OCI-LY1 (cell line): ENCODE measurements around the gene BACH2.
"Not testable (repeated sequence)": the region's sequence is repeated elsewhere in the genome, so short reads cannot be mapped to it uniquely, and the experiment has no call there.

Experiments used
- H2AFZ ChIP-seq: fragments of 200-600 bp; sonication (generic), shearing (Covaris generic); 2 replicates; pipeline ENCODE4 v1.6.0; 2014; ENCODE audit warnings: antibody characterized with exemption, mild to moderate bottlenecking, low read length
- H3F3A ChIP-seq: fragments of 200-600 bp; sonication (generic), shearing (Covaris generic); 2 replicates; pipeline ENCODE4 v1.6.0; 2014; ENCODE audit warnings: mild to moderate bottlenecking, antibody characterized with exemption, low read length, moderate library complexity; ENCODE audit not compliant: insufficient read depth
- H3K27ac ChIP-seq: fragments of 200-600 bp; sonication (generic); 2 replicates; pipeline ENCODE4 v1.5.1; 2014; ENCODE audit warnings: low read length, mixed run types, mild to moderate bottlenecking, low read depth; ENCODE audit not compliant: poor library complexity, severe bottlenecking
- H3K27me3 ChIP-seq: fragments of 200-600 bp; sonication (generic); 2 replicates; pipeline ENCODE4 v1.6.0; 2014; ENCODE audit warnings: antibody characterized with exemption, mild to moderate bottlenecking, low read length, moderate library complexity; ENCODE audit not compliant: insufficient read depth
- H3K36me3 ChIP-seq: fragments of 200-600 bp; sonication (generic); 2 replicates; pipeline ENCODE4 v1.6.1; 2014; ENCODE audit warnings: mild to moderate bottlenecking, antibody characterized with exemption, low read length, moderate library complexity, mixed read lengths; ENCODE audit not compliant: insufficient read depth
- H3K4me1 ChIP-seq: fragments of 200-600 bp; sonication (generic); 2 replicates; pipeline ENCODE4 v1.5.1; 2014; ENCODE audit warnings: mild to moderate bottlenecking, low read length, moderate library complexity; ENCODE audit not compliant: insufficient read depth, severe bottlenecking
- H3K4me2 ChIP-seq: fragments of 200-600 bp; sonication (generic), shearing (Covaris generic); 2 replicates; pipeline ENCODE4 v1.6.1; 2014; ENCODE audit warnings: low read length
- H3K4me3 ChIP-seq: fragments of 200-600 bp; sonication (generic); 2 replicates; pipeline ENCODE4 v1.5.1; 2014; ENCODE audit warnings: low read length, low read depth, mild to moderate bottlenecking, mixed read lengths; ENCODE audit not compliant: poor library complexity, severe bottlenecking
- H3K79me2 ChIP-seq: fragments of 200-600 bp; shearing (Covaris generic); 2 replicates; pipeline ENCODE4 v1.6.1; 2016; ENCODE audit warnings: mixed run types, low read length, mixed read lengths; ENCODE audit not compliant: insufficient read depth
- H3K9ac ChIP-seq: fragments of 200-600 bp; sonication (generic), shearing (Covaris generic); 2 replicates; pipeline ENCODE4 v1.6.1; 2014; ENCODE audit warnings: mild to moderate bottlenecking, low read length, mixed read lengths
- H3K9me2 ChIP-seq: fragments of 200-600 bp; sonication (generic), shearing (Covaris generic); 2 replicates; pipeline ENCODE4 v1.6.1; 2014; ENCODE audit warnings: low read depth, mild to moderate bottlenecking, low read length, mixed read lengths
- H3K9me3 ChIP-seq: fragments of 200-600 bp; shearing (Covaris generic); 2 replicates; pipeline ENCODE4 v1.6.1; 2014; ENCODE audit warnings: low read length, mixed read lengths
- H4K20me1 ChIP-seq: fragments of 200-600 bp; sonication (generic), shearing (Covaris generic); 2 replicates; pipeline ENCODE4 v1.6.0; 2016; ENCODE audit warnings: mild to moderate bottlenecking, low read length; ENCODE audit not compliant: insufficient read depth
- CTCF ChIP-seq: fragments of 200-600 bp; sonication (generic), shearing (Covaris generic); IDR thresholded peaks from 2 replicates; pipeline ENCODE4 v1.5.1; 2017; ENCODE audit warnings: mild to moderate bottlenecking, antibody characterized with exemption, low read length, moderate library complexity, mixed read lengths
- EZH2 ChIP-seq: fragments of 200-600 bp; sonication (generic), shearing (Covaris generic); IDR thresholded peaks from 2 replicates; pipeline ENCODE4 v1.8.0; 2017; ENCODE audit warnings: borderline replicate concordance, mixed run types, mild to moderate bottlenecking, antibody characterized with exemption, low read length, moderate library complexity, mixed read lengths

The BACH2 gene

GRCh38 chr6:90168693-90169131 is 127.9 kb downstream of the BACH2 start:
- H3K4me3 ChIP-seq, result no peak overlapping the region
- TF ChIP-seq CTCF (no peak), EZH2 (no peak)
- H3K79me2 ChIP-seq, result peaks cover 73% of the 10 kb centered on the region
- H3K27ac ChIP-seq, result no peak overlapping the region
- no peaks in the 10 kb centered on the region for H4K20me1 ChIP-seq
- no peak overlapping the region for H3K9ac ChIP-seq
- H3K9me2 ChIP-seq, result no peaks in the 10 kb centered on the region
- H2AFZ ChIP-seq, result no peak overlapping the region
- 0 out of 2 replicates have a peak, but pooled peaks cover 4% of the 10 kb centered on the region for H3K9me3 ChIP-seq
- H3K36me3 ChIP-seq, result peaks cover 66% of the 10 kb centered on the region
- no peaks in the 10 kb centered on the region for H3K27me3 ChIP-seq
- H3K4me2 ChIP-seq, result no peak overlapping the region
- no peaks in the 10 kb centered on the region for H3F3A ChIP-seq
- H3K4me1 ChIP-seq, result peaks cover 12% of the 10 kb centered on the region

- H3K79me2 ChIP-seq, result peaks cover 73% of the 10 kb centered on the region
- no peak overlapping the region for H3K4me2 ChIP-seq
- no peak for TF ChIP-seq CTCF
- TF ChIP-seq EZH2, result no peak
- peaks cover 17% of the 10 kb centered on the region for H3K4me1 ChIP-seq
- no peaks in the 10 kb centered on the region for H3F3A ChIP-seq
- no peak overlapping the region for H3K27ac ChIP-seq
- H4K20me1 ChIP-seq, result no peaks in the 10 kb centered on the region
- H2AFZ ChIP-seq, result no peak overlapping the region
- peaks cover 60% of the 10 kb centered on the region for H3K36me3 ChIP-seq
- no peaks in the 10 kb centered on the region for H3K27me3 ChIP-seq
- H3K9me3 ChIP-seq, result no peaks in the 10 kb centered on the region
- no peak overlapping the region for H3K9ac ChIP-seq
- no peak overlapping the region for H3K4me3 ChIP-seq
- H3K9me2 ChIP-seq, result no peaks in the 10 kb centered on the region
These were observed 128.9 kb downstream of the BACH2 start for GRCh38 chr6:90167514-90168379.

- Histone ChIP-seq H3K79me2 (peaks cover 73% of the 10 kb centered on the region), H3K36me3 (peaks cover 60% of the 10 kb centered on the region), H3K4me1 (peaks cover 31% of the 10 kb centered on the region)
- H2AFZ ChIP-seq, H3K4me2 ChIP-seq, H4K20me1 ChIP-seq, H3K27ac ChIP-seq, H3K9me3 ChIP-seq, H3F3A ChIP-seq, H3K9ac ChIP-seq, H3K4me3 ChIP-seq, H3K9me2 ChIP-seq, H3K27me3 ChIP-seq: not testable (repeated sequence)
These were observed 130.3 kb downstream of the BACH2 start for GRCh38 chr6:90166155-90166924.
